Endodermal cell (in vitro differentiated cells): ENCODE data around the gene C3. TPM values are rescaled to one million over a fixed set of nuclear protein-coding genes. Genes with fewer than 3 reads are reported as not detected.

ENCODE experiments used
- DNase-seq: peaks from one replicate; pipeline ENCODE4 v3.0.0-alpha.2; 2017
- H3K27ac ChIP-seq: 2 replicates; pipeline ENCODE4 v1.5.1; 2013; ENCODE audit warnings: mild to moderate bottlenecking, low read depth, low read length, moderate library complexity
- H3K27me3 ChIP-seq: 2 replicates; pipeline ENCODE4 v1.6.1; 2013; ENCODE audit warnings: mild to moderate bottlenecking, low read length, moderate library complexity; ENCODE audit not compliant: insufficient read depth, control insufficient read depth, poor library complexity, severe bottlenecking
- H3K36me3 ChIP-seq: 2 replicates; pipeline ENCODE4 v1.7.0; 2013; ENCODE audit warnings: mild to moderate bottlenecking, low read length, moderate library complexity; ENCODE audit not compliant: control insufficient read depth, insufficient read depth
- H3K4me1 ChIP-seq: one replicate; pipeline ENCODE4 v1.7.0; 2013; ENCODE audit warnings: low read length; ENCODE audit not compliant: control insufficient read depth, insufficient read depth
- H3K4me3 ChIP-seq: 2 replicates; pipeline ENCODE4 v1.5.1; 2013; ENCODE audit warnings: mild to moderate bottlenecking, low read length, moderate library complexity
- H3K9ac ChIP-seq: 2 replicates; pipeline ENCODE4 v1.6.1; 2013; ENCODE audit warnings: mild to moderate bottlenecking, low read length, moderate library complexity; ENCODE audit not compliant: poor library complexity, severe bottlenecking; ENCODE audit errors: extremely low read depth
- H3K9me3 ChIP-seq: 2 replicates; pipeline ENCODE4 v1.6.1; 2013; ENCODE audit warnings: mild to moderate bottlenecking, low read length, moderate library complexity; ENCODE audit not compliant: control insufficient read depth
- H3K27ac Mint-ChIP-seq: 2 replicates; pipeline ENCODE4 v1.8.0; 2020; ENCODE audit warnings: mixed read lengths
- H3K27me3 Mint-ChIP-seq: 2 replicates; pipeline ENCODE4 v1.8.0; 2021; ENCODE audit warnings: mild to moderate bottlenecking, mixed read lengths; ENCODE audit not compliant: insufficient read depth
- H3K36me3 Mint-ChIP-seq: 2 replicates; pipeline ENCODE4 v1.8.0; 2020; ENCODE audit warnings: low read depth, mixed read lengths
- H3K4me1 Mint-ChIP-seq: 2 replicates; pipeline ENCODE4 v1.8.0; 2020; ENCODE audit warnings: mixed read lengths
- H3K4me3 Mint-ChIP-seq: 2 replicates; pipeline ENCODE4 v1.8.0; 2020; ENCODE audit warnings: mild to moderate bottlenecking, moderate library complexity, mixed read lengths
- H3K9me3 Mint-ChIP-seq: 2 replicates; pipeline ENCODE4 v1.8.0; 2020; ENCODE audit warnings: mild to moderate bottlenecking, mixed read lengths
- WGBS, 2 experiments: methylation state at CpG; one replicate each; pipeline versions ENCODE4 v1.1.5 to v1.1.7; 2013; ENCODE audit warnings: missing lambda C conversion rate in 2 of 2, mixed read lengths in 1 of 2; ENCODE audit not compliant: insufficient coverage in 1 of 2, insufficient read length in 1 of 2; 5-methylcytosine and 5-hydroxymethylcytosine counted together
- total RNA-seq, 2 donors: library from RNA; stranded (reverse); fragmentation: NEBNext Ultra II Directional in 1 of 2; extraction: Animal tissue kit (Norgen Biotek cat#: 25700) in 1 of 2; gene quantifications; 2 replicates in 1 of 2; 3 replicates in 1 of 2; pipeline ENCODE4 v1.2.1, GENCODE V29; 2021
- TF ChIP-seq, protein P1 (sequence below): fragments of 200-600 bp; sonication (generic); conservative IDR thresholded peaks from 2 replicates; pipeline ENCODE4 v1.5.0; 2021; ENCODE audit warnings: antibody characterized with exemption, mild to moderate bottlenecking

Gene C3
- total RNA-seq, 2 donors from 2014 or later: 13.7 to 23.5 TPM

- no peak overlapping the region for H3K4me3 ChIP-seq
- H3K4me3 Mint-ChIP-seq: no peak overlapping the region
- H3K36me3 Mint-ChIP-seq: peaks cover 28% of the 10 kb centered on the region
- H3K4me1 Mint-ChIP-seq: peaks cover 25% of the 10 kb centered on the region
- H3K27ac ChIP-seq: no peak overlapping the region
- no peaks in the 10 kb centered on the region for H3K27me3 Mint-ChIP-seq
- H3K27me3 ChIP-seq: no peaks in the 10 kb centered on the region
- H3K9me3 ChIP-seq: no peaks in the 10 kb centered on the region
- H3K9ac ChIP-seq: no peak overlapping the region
- DNase-seq: no peak
- no peaks in the 10 kb centered on the region for H3K9me3 Mint-ChIP-seq
- H3K36me3 ChIP-seq: peaks cover 14% of the 10 kb centered on the region
- H3K27ac Mint-ChIP-seq: no peak overlapping the region
- WGBS, 2 experiments: 93 to 98% methylated on average over 5 to 20 of the region's 20 CpGs
- TF ChIP-seq, protein P1, sequence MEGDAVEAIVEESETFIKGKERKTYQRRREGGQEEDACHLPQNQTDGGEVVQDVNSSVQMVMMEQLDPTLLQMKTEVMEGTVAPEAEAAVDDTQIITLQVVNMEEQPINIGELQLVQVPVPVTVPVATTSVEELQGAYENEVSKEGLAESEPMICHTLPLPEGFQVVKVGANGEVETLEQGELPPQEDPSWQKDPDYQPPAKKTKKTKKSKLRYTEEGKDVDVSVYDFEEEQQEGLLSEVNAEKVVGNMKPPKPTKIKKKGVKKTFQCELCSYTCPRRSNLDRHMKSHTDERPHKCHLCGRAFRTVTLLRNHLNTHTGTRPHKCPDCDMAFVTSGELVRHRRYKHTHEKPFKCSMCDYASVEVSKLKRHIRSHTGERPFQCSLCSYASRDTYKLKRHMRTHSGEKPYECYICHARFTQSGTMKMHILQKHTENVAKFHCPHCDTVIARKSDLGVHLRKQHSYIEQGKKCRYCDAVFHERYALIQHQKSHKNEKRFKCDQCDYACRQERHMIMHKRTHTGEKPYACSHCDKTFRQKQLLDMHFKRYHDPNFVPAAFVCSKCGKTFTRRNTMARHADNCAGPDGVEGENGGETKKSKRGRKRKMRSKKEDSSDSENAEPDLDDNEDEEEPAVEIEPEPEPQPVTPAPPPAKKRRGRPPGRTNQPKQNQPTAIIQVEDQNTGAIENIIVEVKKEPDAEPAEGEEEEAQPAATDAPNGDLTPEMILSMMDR: no peak
- H3K4me1 ChIP-seq: no peaks in the 10 kb centered on the region
These were observed 13.7 kb upstream of the C3 start for GRCh38 chr19:6734096-6734696.

GRCh38 chr19:6733338-6734095, 13.1 kb upstream of the C3 start:
- H3K27ac ChIP-seq: no peak overlapping the region
- peaks cover 14% of the 10 kb centered on the region for H3K36me3 ChIP-seq
- TF ChIP-seq, protein P1: peak; percentile 73
- H3K4me3 ChIP-seq: no peak overlapping the region
- no peaks in the 10 kb centered on the region for H3K9me3 ChIP-seq
- H3K4me1 ChIP-seq: no peaks in the 10 kb centered on the region
- Mint-ChIP-seq H3K36me3 (peaks cover 28% of the 10 kb centered on the region), H3K4me1 (peaks cover 20% of the 10 kb centered on the region), H3K27ac (no peak overlapping the region), H3K27me3 (no peaks in the 10 kb centered on the region), H3K9me3 (no peaks in the 10 kb centered on the region), H3K4me3 (no peak overlapping the region)
- no peak overlapping the region for H3K9ac ChIP-seq
- WGBS, 2 experiments: 92 to 96% methylated on average over 17 to 29 of the region's 29 CpGs
- H3K27me3 ChIP-seq: no peaks in the 10 kb centered on the region
- peak; percentile 77 for DNase-seq

DNA sequence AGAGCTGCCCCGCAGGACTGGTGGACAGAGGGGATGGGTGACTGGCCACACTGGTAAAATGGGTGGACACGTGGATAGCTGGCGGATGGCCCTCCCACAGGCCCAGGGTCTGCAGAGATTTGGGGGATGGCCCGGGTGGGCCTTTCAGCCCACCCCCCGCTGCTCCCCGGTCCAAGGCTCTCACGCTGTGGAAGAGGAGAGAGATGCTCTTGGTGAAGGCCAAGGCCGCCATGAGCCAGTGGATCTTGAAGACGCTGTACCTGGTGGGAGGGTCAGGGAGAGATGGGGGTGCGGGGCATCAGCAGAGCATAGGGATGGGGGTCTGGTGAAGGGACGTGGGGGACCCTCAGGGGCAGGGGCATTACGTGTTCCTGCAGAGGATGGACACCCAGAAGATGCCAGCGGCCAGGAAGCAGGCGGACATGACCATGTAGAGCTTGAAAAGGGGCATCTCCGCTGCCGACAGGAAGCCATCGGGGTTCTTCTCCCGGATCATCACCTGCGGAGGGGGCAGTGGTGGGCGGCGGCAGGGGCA, 12.4 kb upstream of the C3 start:
- 97 to 98% methylated on average over 17 to 21 of the region's 21 CpGs for WGBS, 2 experiments
- H3K27me3 ChIP-seq: no peaks in the 10 kb centered on the region
- TF ChIP-seq, protein P1: no peak
- DNase-seq: no peak
- H3K9me3 ChIP-seq: no peaks in the 10 kb centered on the region
- Mint-ChIP-seq H3K36me3 (peaks cover 28% of the 10 kb centered on the region), H3K9me3 (peaks cover 4% of the 10 kb centered on the region), H3K4me1 (peaks cover 16% of the 10 kb centered on the region), H3K27ac (no peak overlapping the region), H3K27me3 (no peaks in the 10 kb centered on the region), H3K4me3 (no peak overlapping the region)
- peaks cover 14% of the 10 kb centered on the region for H3K36me3 ChIP-seq
- no peak overlapping the region for H3K4me3 ChIP-seq
- H3K4me1 ChIP-seq: no peaks in the 10 kb centered on the region
- H3K9ac ChIP-seq: no peak overlapping the region
- H3K27ac ChIP-seq: no peak overlapping the region
